Sigmoid colon (tissue), 4 donors: ENCODE measurements around the gene AUTS2.

Experiments
- CTCF ChIP-seq, 4 experiments: fragments of 450-650 bp in 3 of 4; fragments of 200-600 bp in 1 of 4; IDR thresholded peaks; one replicate each; pipeline ENCODE4 v1.5.1; 2016 to 2019; ENCODE audit warnings: antibody characterized with exemption in 4 of 4, mild to moderate bottlenecking in 3 of 4, moderate library complexity in 2 of 4
- EP300 ChIP-seq, 4 donors: sonication (generic); formaldehyde crosslinking; IDR thresholded peaks; one replicate each; pipeline ENCODE4 v1.6.1; 2017; ENCODE audit warnings: antibody characterized with exemption in 4 of 4
- POLR2A ChIP-seq, 2 donors: fragments of 450-650 bp; IDR thresholded peaks; one replicate each; pipeline ENCODE4 v1.6.1; 2016; ENCODE audit warnings: antibody characterized with exemption in 2 of 2, mild to moderate bottlenecking in 2 of 2, moderate library complexity in 2 of 2
- POLR2AphosphoS5 ChIP-seq, 4 donors: sonication (generic); formaldehyde crosslinking; IDR thresholded peaks; one replicate each; pipeline ENCODE4 v1.6.1; 2017; ENCODE audit warnings: antibody characterized with exemption in 4 of 4

- TF ChIP-seq CTCF (IDR thresholded peaks at IDR 0.05): no peak
- TF ChIP-seq POLR2A (IDR thresholded peaks at IDR 0.05): no peak
- no peak for TF ChIP-seq POLR2AphosphoS5 (IDR thresholded peaks at IDR 0.05)
- no peak for TF ChIP-seq EP300 (IDR thresholded peaks at IDR 0.05)
Measured at GRCh38 chr7:70229242-70229641, 631.0 kb downstream of the AUTS2 start.
